ENCODE results near the gene KLHL10.

DNA sequence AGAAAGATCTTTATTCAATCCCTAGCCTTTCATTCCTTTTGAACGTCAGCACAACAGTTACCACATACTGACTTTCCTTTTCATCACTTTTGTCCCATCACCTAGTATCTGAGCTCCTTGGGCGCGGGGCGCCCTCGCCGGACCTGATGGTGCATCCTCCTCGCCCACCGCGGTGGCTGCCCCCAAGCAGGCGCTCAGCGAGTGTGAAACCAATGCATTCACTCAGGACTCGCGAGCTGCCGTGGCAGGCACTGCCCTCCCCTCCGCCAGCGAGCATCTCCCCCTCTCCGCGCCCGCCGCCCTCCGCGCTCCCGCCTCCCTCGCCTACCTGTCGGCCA lies 26.8 kb downstream of the KLHL10 start:
- TF ChIP-seq, protein P1, sequence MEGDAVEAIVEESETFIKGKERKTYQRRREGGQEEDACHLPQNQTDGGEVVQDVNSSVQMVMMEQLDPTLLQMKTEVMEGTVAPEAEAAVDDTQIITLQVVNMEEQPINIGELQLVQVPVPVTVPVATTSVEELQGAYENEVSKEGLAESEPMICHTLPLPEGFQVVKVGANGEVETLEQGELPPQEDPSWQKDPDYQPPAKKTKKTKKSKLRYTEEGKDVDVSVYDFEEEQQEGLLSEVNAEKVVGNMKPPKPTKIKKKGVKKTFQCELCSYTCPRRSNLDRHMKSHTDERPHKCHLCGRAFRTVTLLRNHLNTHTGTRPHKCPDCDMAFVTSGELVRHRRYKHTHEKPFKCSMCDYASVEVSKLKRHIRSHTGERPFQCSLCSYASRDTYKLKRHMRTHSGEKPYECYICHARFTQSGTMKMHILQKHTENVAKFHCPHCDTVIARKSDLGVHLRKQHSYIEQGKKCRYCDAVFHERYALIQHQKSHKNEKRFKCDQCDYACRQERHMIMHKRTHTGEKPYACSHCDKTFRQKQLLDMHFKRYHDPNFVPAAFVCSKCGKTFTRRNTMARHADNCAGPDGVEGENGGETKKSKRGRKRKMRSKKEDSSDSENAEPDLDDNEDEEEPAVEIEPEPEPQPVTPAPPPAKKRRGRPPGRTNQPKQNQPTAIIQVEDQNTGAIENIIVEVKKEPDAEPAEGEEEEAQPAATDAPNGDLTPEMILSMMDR (IDR thresholded peaks at IDR 0.05): no peak
- TF ChIP-seq, protein P2, sequence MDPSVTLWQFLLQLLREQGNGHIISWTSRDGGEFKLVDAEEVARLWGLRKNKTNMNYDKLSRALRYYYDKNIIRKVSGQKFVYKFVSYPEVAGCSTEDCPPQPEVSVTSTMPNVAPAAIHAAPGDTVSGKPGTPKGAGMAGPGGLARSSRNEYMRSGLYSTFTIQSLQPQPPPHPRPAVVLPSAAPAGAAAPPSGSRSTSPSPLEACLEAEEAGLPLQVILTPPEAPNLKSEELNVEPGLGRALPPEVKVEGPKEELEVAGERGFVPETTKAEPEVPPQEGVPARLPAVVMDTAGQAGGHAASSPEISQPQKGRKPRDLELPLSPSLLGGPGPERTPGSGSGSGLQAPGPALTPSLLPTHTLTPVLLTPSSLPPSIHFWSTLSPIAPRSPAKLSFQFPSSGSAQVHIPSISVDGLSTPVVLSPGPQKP (IDR thresholded peaks at IDR 0.05; ENCODE audit: low read depth, low read length): no peak
- TF ChIP-seq MYC (IDR thresholded peaks at IDR 0.05; ENCODE audit: borderline replicate concordance, low read length) (no peak), POLR2A (IDR thresholded peaks at IDR 0.05; ENCODE audit: low read length) (no peak), BHLHE40 (IDR thresholded peaks at IDR 0.05; ENCODE audit: low read depth, low read length) (no peak), RAD21 (conservative IDR thresholded peaks at IDR 0.05 in 1 of 2, IDR thresholded peaks at IDR 0.05 in 1 of 2) (no peak)
- TF ChIP-seq, protein P3, sequence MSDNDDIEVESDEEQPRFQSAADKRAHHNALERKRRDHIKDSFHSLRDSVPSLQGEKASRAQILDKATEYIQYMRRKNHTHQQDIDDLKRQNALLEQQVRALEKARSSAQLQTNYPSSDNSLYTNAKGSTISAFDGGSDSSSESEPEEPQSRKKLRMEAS (IDR thresholded peaks at IDR 0.05): peak; percentile 40; the same call in 1 of the 2 replicates
- TF ChIP-seq, protein P4, sequence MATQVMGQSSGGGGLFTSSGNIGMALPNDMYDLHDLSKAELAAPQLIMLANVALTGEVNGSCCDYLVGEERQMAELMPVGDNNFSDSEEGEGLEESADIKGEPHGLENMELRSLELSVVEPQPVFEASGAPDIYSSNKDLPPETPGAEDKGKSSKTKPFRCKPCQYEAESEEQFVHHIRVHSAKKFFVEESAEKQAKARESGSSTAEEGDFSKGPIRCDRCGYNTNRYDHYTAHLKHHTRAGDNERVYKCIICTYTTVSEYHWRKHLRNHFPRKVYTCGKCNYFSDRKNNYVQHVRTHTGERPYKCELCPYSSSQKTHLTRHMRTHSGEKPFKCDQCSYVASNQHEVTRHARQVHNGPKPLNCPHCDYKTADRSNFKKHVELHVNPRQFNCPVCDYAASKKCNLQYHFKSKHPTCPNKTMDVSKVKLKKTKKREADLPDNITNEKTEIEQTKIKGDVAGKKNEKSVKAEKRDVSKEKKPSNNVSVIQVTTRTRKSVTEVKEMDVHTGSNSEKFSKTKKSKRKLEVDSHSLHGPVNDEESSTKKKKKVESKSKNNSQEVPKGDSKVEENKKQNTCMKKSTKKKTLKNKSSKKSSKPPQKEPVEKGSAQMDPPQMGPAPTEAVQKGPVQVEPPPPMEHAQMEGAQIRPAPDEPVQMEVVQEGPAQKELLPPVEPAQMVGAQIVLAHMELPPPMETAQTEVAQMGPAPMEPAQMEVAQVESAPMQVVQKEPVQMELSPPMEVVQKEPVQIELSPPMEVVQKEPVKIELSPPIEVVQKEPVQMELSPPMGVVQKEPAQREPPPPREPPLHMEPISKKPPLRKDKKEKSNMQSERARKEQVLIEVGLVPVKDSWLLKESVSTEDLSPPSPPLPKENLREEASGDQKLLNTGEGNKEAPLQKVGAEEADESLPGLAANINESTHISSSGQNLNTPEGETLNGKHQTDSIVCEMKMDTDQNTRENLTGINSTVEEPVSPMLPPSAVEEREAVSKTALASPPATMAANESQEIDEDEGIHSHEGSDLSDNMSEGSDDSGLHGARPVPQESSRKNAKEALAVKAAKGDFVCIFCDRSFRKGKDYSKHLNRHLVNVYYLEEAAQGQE (IDR thresholded peaks at IDR 0.05): no peak

Measured in A549 (cell line).